PC-9 (cell line): ENCODE measurements around the gene VPS72. TPM values are rescaled to one million over a fixed set of nuclear protein-coding genes. Genes with fewer than 3 reads are reported as not detected.

Experiments used
- BruUV-seq: library from RNA; stranded (reverse); fragments of 400-500 nt; replicated peaks from 2 replicates; lab custom pipeline; 2021; lab: Mats Ljungman, UMichigan
- CTCF ChIA-PET: fragments of 300-600 bp; sonication (Branson Sonifier 250); formaldehyde crosslinking; loops from one replicate; lab custom pipeline; 2022; ENCODE audit warnings: antibody characterized with exemption; lab: Charles Lee
- POLR2A ChIA-PET: fragments of 300-600 bp; sonication (Branson Sonifier 250); formaldehyde crosslinking; loops from one replicate; lab custom pipeline; 2022; ENCODE audit warnings: antibody characterized with exemption; ENCODE audit not compliant: unreplicated experiment; lab: Charles Lee
- DNase-seq, 2 experiments: peaks; one replicate each; pipeline versions ENCODE4 v3.0.0 to v3.0.0-alpha.2; 2015 to 2022; ENCODE audit warnings: mixed read lengths in 1 of 2
- H2AFZ ChIP-seq: fragments of 200-600 bp; sonication (generic); 2 replicates; pipeline ENCODE4 v1.8.1; 2017; ENCODE audit warnings: antibody characterized with exemption
- H3F3A ChIP-seq: fragments of 200-600 bp; sonication (generic); 2 replicates; pipeline ENCODE4 v1.8.1; 2017; ENCODE audit warnings: antibody characterized with exemption, mild to moderate bottlenecking, low read depth; ENCODE audit not compliant: insufficient read depth
- H3K27ac ChIP-seq: fragments of 200-600 bp; sonication (generic); 2 replicates; pipeline ENCODE4 v1.6.1; 2016; ENCODE audit warnings: mixed run types
- H3K27me3 ChIP-seq: fragments of 200-600 bp; sonication (generic); 2 replicates; pipeline ENCODE4 v1.6.1; 2016; ENCODE audit warnings: low read depth, mixed run types; ENCODE audit not compliant: insufficient read depth
- H3K36me3 ChIP-seq: fragments of 200-600 bp; sonication (generic); 2 replicates; pipeline ENCODE4 v1.6.1; 2016; ENCODE audit warnings: low read depth, mixed run types
- H3K4me1 ChIP-seq: fragments of 200-600 bp; sonication (generic); replicated peaks from 2 replicates; pipeline ENCODE4 v1.6.1; 2016; ENCODE audit warnings: mixed run types; ENCODE audit not compliant: insufficient read depth
- H3K4me2 ChIP-seq: fragments of 200-600 bp; sonication (generic); 2 replicates; pipeline ENCODE4 v1.6.1; 2017; ENCODE audit warnings: mixed run types
- H3K4me3 ChIP-seq: fragments of 200-600 bp; sonication (generic); 2 replicates; pipeline ENCODE4 v1.6.1; 2016; ENCODE audit warnings: mixed run types
- H3K79me2 ChIP-seq: fragments of 200-600 bp; sonication (generic); 2 replicates; pipeline ENCODE4 v1.6.1; 2017; ENCODE audit warnings: low read depth, mixed run types
- H3K9me2 ChIP-seq: fragments of 200-600 bp; sonication (generic); 2 replicates; pipeline ENCODE4 v1.8.1; 2017; ENCODE audit warnings: mild to moderate bottlenecking; ENCODE audit not compliant: insufficient read depth
- H3K9me3 ChIP-seq: fragments of 200-600 bp; sonication (generic); 2 replicates; pipeline ENCODE4 v1.8.1; 2016; ENCODE audit warnings: low read depth; ENCODE audit not compliant: insufficient read depth
- H4K20me1 ChIP-seq: fragments of 200-600 bp; sonication (generic); 2 replicates; pipeline ENCODE4 v1.8.1; 2017; ENCODE audit not compliant: insufficient read depth
- EZH2 ChIP-seq: fragments of 200-600 bp; sonication (generic); IDR thresholded peaks from 2 replicates; pipeline ENCODE4 v1.8.0; 2017; ENCODE audit warnings: antibody characterized with exemption, low read depth
- intact Hi-C: fragments of 100-400 bp; cut with micrococcal nuclease; formaldehyde crosslinking; loops from one replicate; pipeline ENCODE4 v1.10.0; 2022; ENCODE audit not compliant: unreplicated experiment
- total RNA-seq: library from RNA; stranded (reverse); gene quantifications from 2 replicates; pipeline ENCODE4 v1.2.3, GENCODE V29; 2021
- TF ChIP-seq, protein P1 (sequence below): fragments of 200-600 bp; sonication (generic); conservative IDR thresholded peaks from 2 replicates; pipeline ENCODE4 v1.6.1; 2017; ENCODE audit warnings: mixed run types, antibody characterized with exemption, mild to moderate bottlenecking, moderate library complexity

The VPS72 gene
- total RNA-seq, 1 experiment from 2014 or later: 63.9 TPM

DNA sequence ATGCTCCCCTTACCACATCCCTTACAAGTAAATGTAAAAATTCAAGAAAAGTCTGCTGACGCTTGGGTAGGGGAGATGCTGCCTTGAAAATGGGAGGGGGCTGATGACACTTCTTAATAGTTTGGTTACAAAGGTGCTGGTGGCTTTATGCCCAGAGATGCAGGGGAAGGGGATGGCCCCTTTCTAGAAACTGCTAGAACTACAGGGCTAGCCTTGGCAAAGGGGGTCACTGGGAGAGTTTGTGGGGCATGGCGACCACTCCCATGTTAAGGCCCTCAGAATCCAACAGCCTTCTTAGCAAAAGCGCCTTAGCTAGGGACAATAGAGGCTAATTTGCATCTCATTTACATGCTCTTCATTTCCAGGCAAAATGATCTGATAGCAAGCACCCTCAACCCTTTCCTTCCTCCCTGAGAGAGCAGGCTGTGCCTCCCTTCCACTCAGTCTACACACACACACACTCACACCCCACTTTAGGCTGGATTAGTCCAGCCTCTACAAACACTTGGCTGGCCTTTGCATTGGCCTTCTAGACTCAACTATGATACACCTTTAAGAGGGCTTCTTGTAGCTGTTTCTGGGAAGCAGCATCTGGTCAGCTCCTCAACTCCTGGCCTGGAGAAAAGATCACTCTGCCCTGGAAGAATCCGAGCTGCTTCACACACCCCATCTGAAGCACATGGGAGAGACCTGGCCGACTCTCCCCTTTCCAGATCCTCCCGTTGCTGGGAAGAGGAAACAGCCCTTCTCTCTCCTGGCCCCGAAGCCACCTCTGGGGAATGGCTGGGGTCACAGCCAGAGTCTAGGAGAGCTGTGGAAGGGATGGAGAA is 45.3 kb downstream of the VPS72 start:
- H2AFZ ChIP-seq: no peak overlapping the region
- H3K27me3 ChIP-seq: no peaks in the 10 kb centered on the region
- H3F3A ChIP-seq: no peaks in the 10 kb centered on the region
- no peaks in the 10 kb centered on the region for H3K9me3 ChIP-seq
- H3K4me3 ChIP-seq: no peak overlapping the region
- no peak overlapping the region for H3K4me2 ChIP-seq
- H4K20me1 ChIP-seq: no peaks in the 10 kb centered on the region
- intact Hi-C loops: no loop called here
- H3K4me1 ChIP-seq: peaks cover 5% of the 10 kb centered on the region
- no peak for TF ChIP-seq EZH2
- TF ChIP-seq, protein P1, sequence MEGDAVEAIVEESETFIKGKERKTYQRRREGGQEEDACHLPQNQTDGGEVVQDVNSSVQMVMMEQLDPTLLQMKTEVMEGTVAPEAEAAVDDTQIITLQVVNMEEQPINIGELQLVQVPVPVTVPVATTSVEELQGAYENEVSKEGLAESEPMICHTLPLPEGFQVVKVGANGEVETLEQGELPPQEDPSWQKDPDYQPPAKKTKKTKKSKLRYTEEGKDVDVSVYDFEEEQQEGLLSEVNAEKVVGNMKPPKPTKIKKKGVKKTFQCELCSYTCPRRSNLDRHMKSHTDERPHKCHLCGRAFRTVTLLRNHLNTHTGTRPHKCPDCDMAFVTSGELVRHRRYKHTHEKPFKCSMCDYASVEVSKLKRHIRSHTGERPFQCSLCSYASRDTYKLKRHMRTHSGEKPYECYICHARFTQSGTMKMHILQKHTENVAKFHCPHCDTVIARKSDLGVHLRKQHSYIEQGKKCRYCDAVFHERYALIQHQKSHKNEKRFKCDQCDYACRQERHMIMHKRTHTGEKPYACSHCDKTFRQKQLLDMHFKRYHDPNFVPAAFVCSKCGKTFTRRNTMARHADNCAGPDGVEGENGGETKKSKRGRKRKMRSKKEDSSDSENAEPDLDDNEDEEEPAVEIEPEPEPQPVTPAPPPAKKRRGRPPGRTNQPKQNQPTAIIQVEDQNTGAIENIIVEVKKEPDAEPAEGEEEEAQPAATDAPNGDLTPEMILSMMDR: no peak
- no peaks in the 10 kb centered on the region for H3K36me3 ChIP-seq
- no TSS peak for BruUV-seq
- ChIA-PET CTCF (interaction anchor here (0.5 to 1.0 kb wide), 2 partner anchors 10 to 349 kb away, joined by 4 to 6 read pairs; no protein-coding TSS in a partner anchor), POLR2A (interaction anchor here (0.6 kb wide), 1 partner anchor 50 kb away, joined by 3 read pairs; no protein-coding TSS in a partner anchor)
- no peak for DNase-seq
- H3K79me2 ChIP-seq: no peaks in the 10 kb centered on the region
- no peak overlapping the region for H3K27ac ChIP-seq
- no peaks in the 10 kb centered on the region for H3K9me2 ChIP-seq

DNA sequence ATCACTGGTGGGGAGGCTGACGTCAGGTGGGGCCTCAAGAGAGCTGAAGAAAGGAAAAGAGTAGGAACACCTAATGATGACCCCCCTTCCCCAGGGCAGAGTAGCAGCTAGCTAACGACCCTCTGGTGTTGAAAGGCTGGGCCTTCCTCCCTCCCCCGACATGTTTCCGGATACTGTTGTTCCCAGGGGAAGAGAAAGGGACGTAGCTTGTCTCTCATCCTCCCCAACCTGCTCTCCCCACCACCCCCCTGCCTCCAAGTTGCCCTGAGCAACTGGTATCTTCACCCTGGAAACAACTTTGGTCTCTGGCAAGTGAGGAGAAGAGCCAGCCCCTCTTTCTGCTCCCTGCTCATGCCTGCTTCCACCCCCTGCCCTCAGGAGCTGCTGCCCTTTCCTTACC is 46.0 kb downstream of the VPS72 start:
- no peaks in the 10 kb centered on the region for H3K9me2 ChIP-seq
- no peaks in the 10 kb centered on the region for H4K20me1 ChIP-seq
- no peak for DNase-seq
- POLR2A ChIA-PET: interaction anchor here (0.6 kb wide), 1 partner anchor 97 kb away, joined by 4 read pairs; no protein-coding TSS in a partner anchor
- H3K36me3 ChIP-seq: no peaks in the 10 kb centered on the region
- no TSS peak for BruUV-seq
- no peaks in the 10 kb centered on the region for H3F3A ChIP-seq
- no peaks in the 10 kb centered on the region for H3K27me3 ChIP-seq
- no peak overlapping the region for H3K4me3 ChIP-seq
- CTCF ChIA-PET: no interaction called here
- H3K9me3 ChIP-seq: no peaks in the 10 kb centered on the region
- H3K79me2 ChIP-seq: no peaks in the 10 kb centered on the region
- no peak overlapping the region for H2AFZ ChIP-seq
- H3K4me1 ChIP-seq: peaks cover 5% of the 10 kb centered on the region
- TF ChIP-seq EZH2: no peak
- TF ChIP-seq, protein P1: no peak
- H3K27ac ChIP-seq: no peak overlapping the region
- no peak overlapping the region for H3K4me2 ChIP-seq
- intact Hi-C loops: no loop called here

DNA sequence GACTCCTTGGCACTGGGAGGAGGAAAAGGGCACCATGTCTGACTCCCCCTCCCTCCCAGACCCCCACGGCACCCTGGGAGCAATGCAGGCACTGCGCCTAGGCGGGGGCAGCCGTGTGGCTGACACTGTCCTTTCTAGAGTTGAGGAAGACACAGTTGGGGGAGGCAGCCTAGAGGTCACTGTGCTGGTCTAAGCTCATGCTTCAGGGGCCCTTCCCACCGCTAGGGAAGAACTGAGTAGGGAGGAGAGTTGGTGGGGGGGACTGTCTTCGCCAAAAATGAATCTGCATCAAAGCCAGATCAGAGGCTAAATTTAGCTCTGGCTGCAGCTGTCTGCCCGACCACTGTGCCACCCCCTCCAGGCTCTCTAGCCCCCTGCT is 47.0 kb downstream of the VPS72 start:
- Histone ChIP-seq H2AFZ (no peak overlapping the region), H3K27ac (no peak overlapping the region), H3K4me1 (peaks cover 5% of the 10 kb centered on the region), H3K9me3 (no peaks in the 10 kb centered on the region), H3K4me2 (no peak overlapping the region), H4K20me1 (no peaks in the 10 kb centered on the region), H3K9me2 (no peaks in the 10 kb centered on the region), H3F3A (no peaks in the 10 kb centered on the region), H3K27me3 (no peaks in the 10 kb centered on the region), H3K79me2 (no peaks in the 10 kb centered on the region), H3K4me3 (no peak overlapping the region), H3K36me3 (no peaks in the 10 kb centered on the region)
- no TSS peak for BruUV-seq
- ChIA-PET CTCF (interaction anchor here (1.2 kb wide), 1 partner anchor 12 kb away, joined by 3 read pairs; no protein-coding TSS in a partner anchor), POLR2A (no interaction called here)
- DNase-seq: no peak
- TF ChIP-seq EZH2: no peak
- TF ChIP-seq, protein P1: no peak
- intact Hi-C loops: no loop called here
